COR-L47 (cell line): ENCODE measurements around the gene DNAH1.

ENCODE experiments used
- DNase-seq: peaks from one replicate; lab custom pipeline; 2025; lab: John Stamatoyannopoulos, UW

DNAH1 gene

GRCh38 chr3:52388348-52388821, 72.3 kb downstream of the DNAH1 start:
- no peak for DNase-seq

- DNase-seq, result no peak
Observed at GRCh38 chr3:52388933-52389332, 72.8 kb downstream of the DNAH1 start.

DNA sequence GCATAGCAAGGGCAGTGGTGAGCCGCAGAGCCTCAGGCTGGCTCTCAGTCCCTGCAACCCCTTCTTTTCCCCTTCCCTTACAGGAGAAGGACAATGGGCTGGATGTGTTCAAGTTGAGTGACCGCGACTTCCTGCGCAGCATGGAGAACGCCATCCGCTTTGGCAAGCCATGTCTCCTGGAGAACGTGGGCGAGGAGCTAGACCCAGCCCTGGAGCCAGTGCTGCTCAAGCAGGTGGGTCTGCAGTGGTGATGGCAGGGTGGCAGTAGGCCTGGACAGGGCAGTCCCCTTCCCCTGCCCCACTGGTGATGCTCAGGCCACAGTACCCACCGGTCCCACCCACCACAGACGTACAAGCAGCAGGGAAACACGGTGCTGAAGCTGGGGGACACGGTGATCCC, 75.0 kb downstream of the DNAH1 start:
- no peak for DNase-seq

GRCh38 chr3:52392216-52392930, 76.3 kb downstream of the DNAH1 start:
- DNase-seq, result no peak

GRCh38 chr3:52393131-52393807, 77.2 kb downstream of the DNAH1 start:
- DNase-seq, result peak; percentile 5

DNA sequence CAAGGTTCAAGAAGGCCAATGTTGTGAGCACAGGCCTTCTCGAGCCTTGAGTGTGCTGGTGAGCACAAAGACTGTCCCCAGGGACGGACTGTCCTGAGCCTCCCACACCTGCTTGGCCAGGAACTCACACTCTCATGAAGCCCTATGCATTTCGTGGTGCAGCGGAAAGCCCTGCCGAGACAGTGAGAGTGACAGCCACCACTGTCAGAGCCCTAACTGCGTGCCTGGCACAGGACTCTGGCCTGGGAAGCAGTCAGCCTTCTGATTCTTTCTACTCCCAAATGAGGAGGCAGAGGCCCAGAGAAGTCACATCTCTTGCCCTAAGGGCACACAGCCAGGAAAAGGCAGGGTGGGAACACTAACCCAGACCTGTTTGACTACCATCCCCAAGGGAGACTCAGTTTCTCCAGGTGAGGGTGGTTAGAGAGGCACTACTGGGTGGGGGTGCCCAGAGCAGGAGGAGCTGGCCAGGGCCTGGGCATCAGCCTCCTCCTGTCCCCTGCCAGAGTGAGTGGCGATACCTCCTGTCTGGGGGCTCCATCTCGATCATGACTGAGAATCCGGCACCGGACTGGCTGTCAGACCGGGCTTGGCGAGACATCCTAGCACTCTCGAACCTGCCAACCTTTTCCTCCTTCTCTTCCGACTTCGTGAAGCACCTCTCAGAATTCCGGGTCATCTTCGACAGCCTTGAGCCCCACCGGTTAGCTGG, 78.0 kb downstream of the DNAH1 start:
- no peak for DNase-seq

GRCh38 chr3:52394751-52395502, 78.8 kb downstream of the DNAH1 start:
- no peak for DNase-seq

DNA sequence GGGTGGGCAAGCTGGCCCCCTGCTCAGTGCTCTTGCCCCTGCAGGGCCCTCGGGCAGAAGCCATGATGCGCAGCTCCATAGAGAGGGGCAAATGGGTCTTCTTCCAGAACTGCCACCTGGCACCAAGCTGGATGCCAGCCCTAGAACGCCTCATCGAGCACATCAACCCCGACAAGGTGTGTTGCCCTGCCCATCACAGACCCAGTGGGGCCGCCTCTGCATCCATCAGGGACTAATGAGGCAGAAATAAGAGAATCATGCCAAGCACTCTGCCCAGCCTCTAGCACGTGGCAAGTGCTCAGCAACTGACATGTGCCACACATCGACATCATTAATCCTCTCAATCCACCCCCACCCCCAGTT, 79.4 kb downstream of the DNAH1 start:
- DNase-seq, result peak; percentile 1

GRCh38 chr3:52396011-52396906, 80.1 kb downstream of the DNAH1 start:
- no peak for DNase-seq

GRCh38 chr3:52396907-52397591, 80.9 kb downstream of the DNAH1 start:
- no peak for DNase-seq

DNA sequence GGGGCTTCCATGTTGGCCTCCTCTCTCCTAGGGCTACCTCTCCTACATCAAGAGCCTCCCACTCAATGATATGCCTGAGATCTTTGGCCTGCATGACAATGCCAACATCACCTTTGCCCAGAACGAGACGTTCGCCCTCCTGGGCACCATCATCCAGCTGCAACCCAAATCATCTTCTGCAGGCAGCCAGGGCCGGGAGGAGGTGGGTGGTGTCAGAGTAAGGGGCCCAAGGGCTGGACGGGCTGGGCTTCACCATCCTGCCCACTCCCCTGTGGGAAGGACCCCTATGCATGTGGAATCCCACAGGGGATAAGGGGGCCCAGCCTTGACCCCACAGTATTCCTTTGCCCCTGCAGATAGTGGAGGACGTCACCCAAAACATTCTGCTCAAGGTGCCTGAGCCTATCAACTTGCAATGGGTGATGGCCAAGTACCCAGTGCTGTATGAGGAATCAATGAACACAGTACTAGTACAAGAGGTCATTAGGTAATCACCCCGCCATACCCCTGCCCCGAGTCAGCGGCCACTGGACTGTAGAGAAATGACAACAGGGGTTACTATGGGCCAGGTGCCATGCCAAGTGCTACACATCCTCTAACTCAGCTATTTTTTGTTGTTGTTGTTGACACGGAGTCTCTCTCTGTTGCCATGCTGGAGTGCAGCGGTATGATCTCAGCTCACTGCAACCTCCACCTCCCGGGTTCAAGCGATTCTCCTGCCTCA, 81.7 kb downstream of the DNAH1 start:
- no peak for DNase-seq

DNA sequence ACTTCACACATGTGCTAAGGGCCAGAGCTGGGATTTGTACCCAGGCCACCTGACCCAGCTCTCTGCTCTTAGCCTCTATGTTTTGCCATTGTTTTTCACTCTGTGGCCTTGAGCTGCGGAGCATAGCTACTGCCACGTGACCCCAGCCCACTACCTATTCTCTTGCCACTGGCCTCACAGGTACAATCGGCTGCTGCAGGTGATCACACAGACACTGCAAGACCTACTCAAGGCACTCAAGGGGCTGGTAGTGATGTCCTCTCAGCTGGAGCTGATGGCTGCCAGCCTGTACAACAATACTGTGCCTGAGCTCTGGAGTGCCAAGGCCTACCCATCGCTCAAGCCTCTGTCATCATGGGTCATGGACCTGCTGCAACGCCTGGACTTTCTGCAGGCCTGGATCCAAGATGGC, 82.6 kb downstream of the DNAH1 start:
- no peak for DNase-seq

GRCh38 chr3:52399131-52399530, 83.0 kb downstream of the DNAH1 start:
- DNase-seq, result no peak

- no peak for DNase-seq
Observed at GRCh38 chr3:52399593-52399992, 83.5 kb downstream of the DNAH1 start.

- DNase-seq, result no peak
Observed at GRCh38 chr3:52400275-52400793, 84.2 kb downstream of the DNAH1 start.

- no peak for DNase-seq
Observed at GRCh38 chr3:52401021-52401420, 84.9 kb downstream of the DNAH1 start.

DNA sequence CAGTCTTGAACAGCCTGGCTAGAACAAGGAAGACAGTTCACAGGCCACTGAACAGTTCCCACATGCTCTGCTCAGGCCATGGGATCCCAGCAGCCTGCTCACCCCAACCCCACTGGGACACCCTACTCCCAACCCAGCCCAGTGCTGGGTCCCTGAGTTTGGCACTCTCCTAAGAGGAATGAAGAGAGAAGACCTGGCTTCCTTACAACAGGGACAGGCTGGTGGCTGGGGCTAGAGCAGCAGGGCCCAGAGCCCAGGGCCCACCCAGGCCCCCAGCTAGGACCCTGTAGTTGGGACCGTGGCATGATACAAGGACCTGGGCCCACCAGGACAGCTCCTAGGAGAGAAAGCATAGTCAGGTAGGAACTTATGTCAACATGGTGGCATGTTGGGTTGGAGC, 85.4 kb downstream of the DNAH1 start:
- no peak for DNase-seq

- DNase-seq, result no peak
Observed at GRCh38 chr3:52402101-52402521, 86.0 kb downstream of the DNAH1 start.

DNA sequence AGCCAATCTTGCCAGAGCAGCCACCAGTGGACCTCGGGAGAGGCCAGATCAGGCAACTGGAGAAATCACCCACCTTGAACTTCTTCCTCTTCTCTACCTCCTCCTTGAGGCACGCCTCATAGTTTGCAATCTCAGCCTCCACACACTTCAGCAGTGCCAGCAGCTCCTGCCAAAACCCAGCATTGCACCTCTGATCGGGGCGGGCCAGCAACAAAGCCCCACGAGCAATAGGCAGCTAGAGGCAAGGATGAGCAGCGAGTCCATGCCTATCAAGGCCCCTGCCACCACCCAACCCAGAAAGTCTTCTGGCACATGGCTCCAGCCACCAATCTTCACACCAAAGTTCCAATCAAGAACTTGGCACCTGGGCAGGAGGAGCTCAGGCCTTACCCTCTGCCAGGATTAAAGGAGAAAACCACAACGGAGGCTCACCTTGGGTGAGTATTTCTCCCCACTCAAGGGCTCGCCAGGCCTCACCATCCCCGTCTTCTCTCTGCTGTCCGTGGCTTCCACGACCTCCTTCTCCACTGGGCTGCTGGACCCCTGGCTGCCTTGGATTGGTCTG, 86.7 kb downstream of the DNAH1 start:
- no peak for DNase-seq
